ENCODE results near the gene RAB44. TPM values are rescaled to one million over a fixed set of nuclear protein-coding genes. Genes with fewer than 3 reads are reported as not detected.
A peak's percentile ranks its signal among the peaks of the same experiment; 100 is the strongest.

Gene RAB44
- total and polyA plus RNA-seq, 9 of the 15 experiments (the other 6 are each of a cell fraction or from before 2014, with no cell fraction given): not detected

DNA sequence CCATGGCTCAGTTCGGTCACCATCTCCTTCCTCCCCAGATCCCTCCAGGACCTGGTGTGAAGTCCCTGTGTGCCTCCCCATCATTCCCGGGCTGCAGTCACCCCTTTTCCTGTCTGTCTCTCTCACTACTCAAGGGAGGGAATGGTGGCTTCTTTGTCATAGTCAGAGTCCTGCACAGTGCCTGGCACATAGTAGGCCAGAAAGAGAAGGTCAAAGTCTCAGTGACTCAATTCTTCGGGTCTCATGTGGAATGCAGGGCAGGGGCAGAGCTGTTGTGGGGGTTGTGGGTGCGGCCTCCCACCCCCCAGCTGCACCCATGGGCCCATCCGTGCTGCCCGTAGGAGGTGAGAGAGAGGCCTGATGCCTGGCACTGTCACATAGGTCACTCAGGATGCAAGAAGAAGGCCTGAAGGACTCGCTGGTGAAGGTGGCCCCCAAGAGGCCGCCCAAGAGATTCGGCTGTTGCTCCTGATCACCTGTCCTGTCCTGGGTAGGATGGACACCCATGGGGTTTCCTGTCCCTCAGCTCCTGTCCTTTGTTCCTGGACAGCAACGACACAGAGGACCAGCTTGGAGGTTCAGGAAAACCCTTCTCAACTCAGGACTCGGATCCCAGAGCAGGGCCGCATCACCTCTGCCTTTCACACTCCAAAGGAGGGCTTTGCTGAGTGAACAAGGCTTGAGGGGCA is 34.1 kb downstream of the RAB44 start:
- in situ Hi-C loops (cut with MboI): no loop called here
- H3K9ac ChIP-seq (ENCODE audit: insufficient read depth in 1 of 2, low read depth in 2 of 2, low read length in 2 of 2): no peak overlapping the region
- H3K4me2 ChIP-seq (ENCODE audit: insufficient read depth, low read length): no peak overlapping the region
- BruUV-seq (replicated peaks): no TSS peak
- H3K36me3 ChIP-seq (ENCODE audit: control insufficient read depth, insufficient read depth, low read length): no peaks in the 10 kb centered on the region
- WGBS (ENCODE audit: insufficient coverage, low coverage, missing lambda C conversion rate): 2% methylated on average over 12 of the region's 12 CpGs
- H3K9me1 ChIP-seq (ENCODE audit: control insufficient read depth, insufficient read depth, low read length): no peaks in the 10 kb centered on the region
- FAIRE-seq (no peak), ATAC-seq (peak; percentile 22; the same call in 2 of the 3 replicates), DNase-seq (ENCODE audit: extremely low read depth in 1 of 4, low spot score in 3 of 4) (peak in 1 of 4 experiments; percentile 20)
- peaks cover 0 to 3% of the 10 kb centered on the region in 2 experiments; a peak in 3 of 5 replicates for H3K4me1 ChIP-seq (replicated peaks in 1 of 2; ENCODE audit: control insufficient read depth in 2 of 2, insufficient read depth in 2 of 2, low read length in 2 of 2)
- intact Hi-C loops (cut with micrococcal nuclease): no loop called here
- no peaks in the 10 kb centered on the region for H3K9me3 ChIP-seq (replicated peaks; ENCODE audit: control insufficient read depth, insufficient read depth, low read depth, low read length)
- ChIA-PET CTCF (ENCODE audit: low intra/inter-chr PET ratio) (interaction anchor here (0.6 kb wide), 1 partner anchor 1217 kb away, joined by 5 read pairs; no protein-coding TSS in a partner anchor), POLR2A (interaction anchor here (0.9 kb wide), 1 partner anchor 45 kb away, joined by 3 read pairs; no protein-coding TSS in a partner anchor)
- TF ChIP-seq ZKSCAN1 (IDR thresholded peaks at IDR 0.05; ENCODE audit: low read depth, low read length) (peak; percentile 86), ZNF75A (CRISPR knock-in tag; IDR thresholded peaks at IDR 0.05) (no peak), MCM2 (IDR thresholded peaks at IDR 0.05; ENCODE audit: low read depth) (no peak), RAD21 (CRISPR knock-in tag; conservative IDR thresholded peaks at IDR 0.05 in 1 of 2, IDR thresholded peaks at IDR 0.05 in 1 of 2) (peak in 1 of 2 experiments; percentile 21; a peak in 1 of 4 replicates)
- TF ChIP-seq, protein P1, sequence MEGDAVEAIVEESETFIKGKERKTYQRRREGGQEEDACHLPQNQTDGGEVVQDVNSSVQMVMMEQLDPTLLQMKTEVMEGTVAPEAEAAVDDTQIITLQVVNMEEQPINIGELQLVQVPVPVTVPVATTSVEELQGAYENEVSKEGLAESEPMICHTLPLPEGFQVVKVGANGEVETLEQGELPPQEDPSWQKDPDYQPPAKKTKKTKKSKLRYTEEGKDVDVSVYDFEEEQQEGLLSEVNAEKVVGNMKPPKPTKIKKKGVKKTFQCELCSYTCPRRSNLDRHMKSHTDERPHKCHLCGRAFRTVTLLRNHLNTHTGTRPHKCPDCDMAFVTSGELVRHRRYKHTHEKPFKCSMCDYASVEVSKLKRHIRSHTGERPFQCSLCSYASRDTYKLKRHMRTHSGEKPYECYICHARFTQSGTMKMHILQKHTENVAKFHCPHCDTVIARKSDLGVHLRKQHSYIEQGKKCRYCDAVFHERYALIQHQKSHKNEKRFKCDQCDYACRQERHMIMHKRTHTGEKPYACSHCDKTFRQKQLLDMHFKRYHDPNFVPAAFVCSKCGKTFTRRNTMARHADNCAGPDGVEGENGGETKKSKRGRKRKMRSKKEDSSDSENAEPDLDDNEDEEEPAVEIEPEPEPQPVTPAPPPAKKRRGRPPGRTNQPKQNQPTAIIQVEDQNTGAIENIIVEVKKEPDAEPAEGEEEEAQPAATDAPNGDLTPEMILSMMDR (IDR thresholded peaks at IDR 0.05 in 2 of 3, conservative IDR thresholded peaks at IDR 0.05 in 1 of 3; ENCODE audit: insufficient read depth in 2 of 3, low read depth in 1 of 3, low read length in 3 of 3): peak in 2 of 3 experiments; percentile 9 to 23; a peak in 2 of 6 replicates
- H3K27ac ChIP-seq (ENCODE audit: extremely low read depth, low read depth, low read length): no peak overlapping the region
- no peaks in the 10 kb centered on the region for H3K79me2 ChIP-seq (ENCODE audit: control insufficient read depth, insufficient read depth, low read length)
- H3K27me3 ChIP-seq (ENCODE audit: control insufficient read depth in 2 of 2, insufficient read depth in 2 of 2, low read length in 2 of 2): peaks cover 53 to 69% of the 10 kb centered on the region in 2 experiments
- peaks cover 8% of the 10 kb centered on the region; the same call in 1 of the 2 replicates for H4K20me1 ChIP-seq (replicated peaks; ENCODE audit: control insufficient read depth, insufficient read depth, low read length)
- no peak overlapping the region for H3K4me3 ChIP-seq
- H2AFZ ChIP-seq (ENCODE audit: low read depth, low read length): no peak overlapping the region

Measured in K562 (cell line).